Colonic mucosa (tissue), 4 donors: ENCODE data around the gene HDAC4. TPM values are rescaled to one million over a fixed set of nuclear protein-coding genes. Genes with fewer than 3 reads are reported as not detected.
A peak's percentile ranks its signal among the peaks of the same experiment; 100 is the strongest.

Experiments
- DNase-seq: peaks from one replicate; pipeline ENCODE4 v3.0.0-alpha.2; 2020
- H3K27ac ChIP-seq: fragments of 200-600 bp; one replicate; pipeline ENCODE4 v1.8.0; 2021
- H3K27me3 ChIP-seq: fragments of 200-600 bp; one replicate; pipeline ENCODE4 v1.8.0; 2021
- H3K36me3 ChIP-seq: fragments of 200-600 bp; one replicate; pipeline ENCODE4 v1.8.0; 2021
- H3K4me1 ChIP-seq: fragments of 200-600 bp; one replicate; pipeline ENCODE4 v1.8.0; 2021; ENCODE audit warnings: mild to moderate bottlenecking
- H3K4me3 ChIP-seq: fragments of 200-600 bp; one replicate; pipeline ENCODE4 v1.8.0; 2021
- H3K9ac ChIP-seq, 2 donors: one replicate each; pipeline ENCODE4 v1.7.0; 2013; ENCODE audit warnings: control low read depth in 2 of 2, low read depth in 2 of 2, low read length in 2 of 2
- H3K9me3 ChIP-seq: fragments of 200-600 bp; one replicate; pipeline ENCODE4 v1.8.0; 2021
- CTCF ChIP-seq: fragments of 200-600 bp; IDR thresholded peaks from one replicate; pipeline ENCODE4 v1.8.0; 2022; ENCODE audit warnings: antibody characterized with exemption, mild to moderate bottlenecking
- intact Hi-C: fragments of 100-400 bp; cut with DNase I; formaldehyde crosslinking; loops from one replicate; pipeline ENCODE4 v1.14.1; 2022
- total RNA-seq, 2 donors: library from RNA; stranded (reverse); fragmentation: NEBNext Ultra II Directional in 1 of 2; extraction: Animal tissue kit (Norgen Biotek cat#: 25700) in 1 of 2; gene quantifications; one replicate each; pipeline ENCODE4 v1.2.1, GENCODE V29; 2021
- donor health status: healthy.
- donor health status: DM: no; HTN: no; CAD: no.
- donor health status: DM: no; HTN: no; CAD: no.

Gene HDAC4
- total RNA-seq, 2 donors from 2014 or later: 35.3 to 46.8 TPM

- no peaks in the 10 kb centered on the region for H3K36me3 ChIP-seq
Observed at GRCh38 chr2:239146011-239146641, 254.7 kb downstream of the HDAC4 start.

DNA sequence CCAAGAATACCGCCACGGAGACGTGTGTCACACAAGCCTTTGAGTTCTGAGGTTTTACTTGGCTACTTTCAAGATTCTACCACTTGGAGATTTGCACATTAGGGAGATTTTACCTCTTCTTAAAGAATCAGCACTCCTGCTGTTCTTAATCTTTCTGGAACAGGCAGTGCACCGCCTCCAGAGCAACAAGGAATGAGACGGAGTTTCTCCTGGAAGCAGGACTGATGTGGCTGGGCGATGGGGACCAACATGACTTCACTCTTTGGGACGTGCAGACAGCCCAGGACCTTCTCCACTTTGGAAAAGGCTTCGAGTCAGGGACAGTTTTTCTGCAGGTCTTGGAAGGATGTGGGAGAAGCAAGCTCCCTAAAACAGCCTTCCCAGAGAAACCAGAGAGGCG lies 255.2 kb downstream of the HDAC4 start:
- no peaks in the 10 kb centered on the region for H3K4me1 ChIP-seq
- no peaks in the 10 kb centered on the region for H3K27me3 ChIP-seq
- H3K36me3 ChIP-seq: no peaks in the 10 kb centered on the region
- H3K9ac ChIP-seq: no peak overlapping the region
- no peaks in the 10 kb centered on the region for H3K9me3 ChIP-seq
- intact Hi-C loops: no loop called here
- no peak overlapping the region for H3K27ac ChIP-seq
- DNase-seq: no peak
- H3K4me3 ChIP-seq: no peak overlapping the region
- TF ChIP-seq CTCF: no peak

More at GRCh38 chr2:239146011-239146641, 254.7 kb downstream of the HDAC4 start:
- no peak overlapping the region for H3K9ac ChIP-seq
- intact Hi-C loops: no loop called here
- H3K27ac ChIP-seq: no peak overlapping the region
- H3K4me3 ChIP-seq: no peak overlapping the region
- H3K9me3 ChIP-seq: no peaks in the 10 kb centered on the region
- no peaks in the 10 kb centered on the region for H3K4me1 ChIP-seq
- H3K27me3 ChIP-seq: no peaks in the 10 kb centered on the region
- no peak for DNase-seq
- no peak for TF ChIP-seq CTCF

DNA sequence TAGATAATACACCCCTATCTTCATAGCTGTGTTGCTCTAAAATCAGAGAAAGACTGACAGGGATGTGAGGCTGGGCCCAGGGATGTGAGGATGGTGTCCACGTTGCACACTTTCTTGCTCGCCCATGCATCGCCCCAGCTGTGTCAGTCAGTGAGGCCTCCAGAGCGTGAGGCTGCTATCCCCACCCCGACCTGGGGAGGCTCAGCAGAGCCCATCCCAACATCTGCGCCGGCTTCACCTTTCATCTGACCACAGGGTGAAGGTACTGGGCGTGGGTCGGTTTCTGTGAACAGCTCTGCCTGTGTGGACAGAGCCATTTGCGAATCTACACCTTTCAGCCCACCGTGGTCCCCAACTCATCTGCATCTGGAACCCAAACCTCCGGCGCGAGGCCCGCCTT lies 255.7 kb downstream of the HDAC4 start:
- no peaks in the 10 kb centered on the region for H3K9me3 ChIP-seq
- intact Hi-C loops: no loop called here
- no peak overlapping the region for H3K27ac ChIP-seq

DNA sequence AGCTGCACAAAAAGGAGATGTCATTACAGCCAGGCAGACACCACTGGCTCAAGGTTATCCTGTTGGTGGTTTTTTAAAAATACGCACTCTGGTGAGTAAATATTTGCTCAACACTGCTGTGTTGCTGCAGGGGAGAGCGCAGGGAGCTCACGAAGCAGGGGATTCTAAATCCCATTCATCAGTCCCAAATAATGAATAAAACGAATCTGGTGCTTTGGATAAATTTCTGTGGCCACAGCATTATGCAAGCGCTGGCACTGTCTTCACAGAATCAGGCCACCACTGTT lies 256.2 kb downstream of the HDAC4 start:
- H3K9ac ChIP-seq: no peak overlapping the region
- H3K9me3 ChIP-seq: no peaks in the 10 kb centered on the region
- TF ChIP-seq CTCF: no peak
- intact Hi-C loops: no loop called here
- H3K27me3 ChIP-seq: no peaks in the 10 kb centered on the region
- DNase-seq: no peak
- no peak overlapping the region for H3K4me3 ChIP-seq
- no peaks in the 10 kb centered on the region for H3K4me1 ChIP-seq
- H3K36me3 ChIP-seq: no peaks in the 10 kb centered on the region
- H3K27ac ChIP-seq: no peak overlapping the region

More for the DNA sequence above, 255.7 kb downstream of the HDAC4 start:
- no peak overlapping the region for H3K9ac ChIP-seq
- no peaks in the 10 kb centered on the region for H3K36me3 ChIP-seq
- no peaks in the 10 kb centered on the region for H3K27me3 ChIP-seq
- H3K4me1 ChIP-seq: no peaks in the 10 kb centered on the region
- TF ChIP-seq CTCF: no peak
- no peak for DNase-seq
- no peak overlapping the region for H3K4me3 ChIP-seq

DNA sequence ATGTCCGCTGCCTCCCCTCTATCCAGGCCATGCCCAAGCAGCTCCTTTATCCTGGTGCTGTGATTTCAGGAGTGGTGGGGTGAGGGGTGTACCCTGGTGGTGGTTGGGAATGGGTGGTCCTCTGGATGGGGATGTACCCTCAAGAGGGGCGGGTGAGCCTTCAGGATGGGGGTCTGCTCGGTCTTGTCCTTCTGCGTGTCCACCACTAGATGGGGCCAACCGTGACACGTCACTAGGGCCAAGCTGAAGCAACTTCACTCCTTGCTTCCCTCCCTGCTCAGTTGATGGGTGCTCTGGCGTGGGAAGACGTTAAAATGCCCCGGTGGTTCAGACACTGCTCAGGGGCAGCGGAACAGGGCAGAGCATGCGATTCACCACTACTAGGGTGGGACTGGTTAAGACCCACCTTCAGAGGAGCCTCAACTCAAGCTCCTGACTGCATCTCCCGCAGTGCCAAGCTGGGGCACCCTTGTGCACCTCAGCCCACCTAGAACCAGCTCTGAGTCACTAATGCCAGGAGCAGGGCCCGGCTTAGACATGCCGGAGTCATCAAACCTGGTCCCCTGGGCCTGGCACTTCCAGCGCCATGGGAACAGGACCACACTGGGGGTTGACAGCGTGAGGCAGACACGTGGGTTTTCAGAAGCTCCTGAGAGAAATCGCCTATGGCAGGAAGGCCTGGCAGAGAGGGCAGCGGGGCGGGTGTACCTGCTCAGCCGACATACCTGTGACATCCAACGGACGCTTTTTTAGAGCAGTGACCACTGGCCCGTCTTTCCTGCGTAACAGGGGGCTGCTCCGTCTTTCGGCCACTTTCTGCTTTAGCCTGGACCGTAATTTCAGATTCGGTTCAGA lies 256.7 kb downstream of the HDAC4 start:
- DNase-seq: no peak
- Histone ChIP-seq H3K9me3 (no peaks in the 10 kb centered on the region), H3K4me3 (no peak overlapping the region), H3K27me3 (no peaks in the 10 kb centered on the region), H3K27ac (no peak overlapping the region), H3K9ac (no peak overlapping the region), H3K36me3 (no peaks in the 10 kb centered on the region), H3K4me1 (no peaks in the 10 kb centered on the region)
- intact Hi-C loops: no loop called here
- TF ChIP-seq CTCF: peak; percentile 42
